EH (cell line): Measurements from ENCODE around the gene PRKN.
A peak's percentile ranks its signal among the peaks of the same experiment; 100 is the strongest.

ENCODE experiments used
- DNase-seq: peaks from one replicate; pipeline ENCODE4 v3.0.0-alpha.2; 2015; ENCODE audit warnings: low read depth

Gene PRKN

DNA sequence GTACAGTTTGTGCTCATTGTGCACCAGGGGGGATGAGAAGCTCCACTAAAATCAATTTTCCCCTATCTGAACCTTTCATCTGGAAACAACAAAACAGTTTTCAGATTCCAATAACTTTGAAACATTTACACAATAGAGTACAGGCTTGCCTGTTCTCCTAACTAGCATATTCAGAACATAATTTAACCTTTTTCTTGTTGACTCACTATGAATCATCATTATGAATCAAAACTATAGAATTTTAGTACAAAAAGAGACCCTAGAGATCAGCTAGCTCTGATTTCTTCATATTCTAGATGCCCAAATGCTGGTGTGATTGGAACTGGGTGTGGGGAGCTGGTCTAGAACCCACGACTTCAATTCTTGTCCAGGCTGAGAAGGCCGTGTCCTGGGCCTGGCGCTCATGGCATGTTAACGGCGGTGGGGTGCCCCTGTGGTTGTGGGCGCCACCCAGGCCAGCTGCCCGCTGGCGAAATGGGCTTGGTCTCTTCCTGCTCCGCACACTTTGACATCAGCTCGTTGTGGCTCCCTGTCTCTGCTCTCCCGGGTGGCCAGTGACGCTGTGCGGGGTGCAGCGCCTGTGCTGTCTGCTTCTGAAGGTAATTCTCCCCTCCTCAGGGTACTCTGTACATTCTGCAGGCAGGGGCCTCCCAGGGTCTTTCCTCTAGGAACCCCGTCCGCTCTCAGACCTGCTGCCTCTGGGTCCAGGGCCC is 1423.8 kb downstream of the PRKN start:
- DNase-seq: no peak

DNA sequence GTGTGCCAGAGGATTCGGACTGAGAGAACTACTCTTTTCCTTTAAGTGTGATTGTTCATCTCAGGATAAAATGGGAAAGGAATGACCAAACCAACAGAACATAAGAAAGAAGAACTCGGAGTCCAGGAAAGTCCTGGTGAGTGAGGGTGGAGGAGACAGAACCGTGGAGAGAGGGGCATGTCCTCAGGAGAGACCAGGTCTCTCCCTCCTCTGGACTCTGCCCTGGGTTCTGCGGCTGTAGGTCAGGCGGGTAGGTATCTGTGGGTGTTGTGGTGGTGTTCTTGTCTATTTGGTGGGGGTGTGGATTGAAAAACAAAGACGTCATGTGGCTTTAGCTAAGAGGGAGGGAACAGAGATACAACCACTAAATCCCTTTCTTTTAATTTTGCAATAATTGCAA is 1424.6 kb downstream of the PRKN start:
- DNase-seq: no peak

DNA sequence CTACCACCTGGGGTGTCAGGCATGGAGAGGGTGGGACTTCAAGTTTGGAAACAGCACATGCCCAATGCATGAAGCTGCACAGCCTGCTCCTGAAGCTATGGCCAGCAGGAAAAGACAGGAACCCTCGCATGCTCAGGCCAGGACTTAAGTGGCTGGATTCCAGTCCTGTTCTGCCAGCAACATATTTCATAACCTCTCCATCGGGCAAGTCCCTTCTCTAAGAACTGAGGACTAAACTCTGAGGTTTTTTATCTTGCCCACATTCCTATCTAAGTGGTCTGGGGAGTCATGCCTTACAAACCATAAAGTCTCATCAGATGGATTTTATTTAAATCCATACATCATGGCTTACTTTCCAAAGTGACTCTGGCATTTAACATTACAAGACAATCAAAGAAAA is 1426.2 kb downstream of the PRKN start:
- peak; percentile 47 for DNase-seq

DNA sequence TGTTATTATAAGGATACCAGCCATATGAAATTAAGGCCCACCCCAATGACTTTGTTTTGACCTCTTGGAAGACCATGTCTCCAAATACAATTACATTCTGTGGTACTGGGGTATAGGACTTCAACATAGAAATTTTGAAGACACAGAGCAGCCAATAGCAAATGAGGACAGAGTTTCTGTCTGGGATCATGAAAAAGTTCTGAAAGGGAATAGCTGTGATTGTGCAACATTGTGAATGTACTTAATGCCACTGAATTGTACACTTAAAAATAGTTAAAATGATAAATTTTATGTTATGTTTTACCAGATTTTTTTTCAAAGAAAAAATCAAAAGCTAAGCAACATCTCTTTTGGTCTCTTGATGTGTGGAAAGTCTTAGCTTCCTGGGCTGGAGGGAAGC is 1426.7 kb downstream of the PRKN start:
- no peak for DNase-seq

DNA sequence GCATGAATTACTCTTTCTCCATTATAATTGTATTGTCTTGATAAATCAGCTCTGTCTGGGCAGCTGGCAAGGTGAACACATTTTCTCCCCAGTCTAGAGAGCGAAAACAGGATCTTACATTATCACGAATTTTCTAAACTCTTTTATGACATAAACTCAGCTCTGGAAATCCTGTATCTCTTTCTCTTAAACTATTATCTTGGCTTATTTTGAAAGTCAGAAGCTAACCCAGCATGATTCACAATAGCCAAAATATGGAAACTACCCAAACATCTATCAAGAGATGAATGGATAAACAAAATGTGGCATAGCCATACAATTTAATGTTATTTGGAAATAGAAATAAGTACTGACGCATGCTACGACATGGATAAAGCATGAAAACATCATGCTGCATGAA is 1427.8 kb downstream of the PRKN start:
- DNase-seq: no peak
